ENCODE data around the gene DGCR2. TPM values are rescaled to one million over a fixed set of nuclear protein-coding genes. Genes with fewer than 3 reads are reported as not detected.
"Not testable (repeated sequence)": the region's sequence is repeated elsewhere in the genome, so short reads cannot be mapped to it uniquely, and the experiment has no call there.

Gene DGCR2
- total and polyA plus RNA-seq, 2 of the 8 experiments (the other 6 are each of a cell fraction or from before 2014, with no cell fraction given), result 42.3 to 62.2 TPM

GRCh38 chr22:19034031-19034723 lies 88.0 kb downstream of the DGCR2 start:
- H3K4me1 ChIP-seq (replicated peaks in 1 of 4; ENCODE audit: control insufficient read depth in 3 of 4, insufficient read depth in 4 of 4, low read length in 3 of 4); H2BK20ac ChIP-seq (ENCODE audit: low read length); H2BK12ac ChIP-seq (ENCODE audit: low read depth, low read length); H3K9me3 ChIP-seq (ENCODE audit: insufficient read depth in 2 of 2, low read depth in 1 of 2, low read length in 1 of 2); H3K27ac ChIP-seq (ENCODE audit: low read depth, low read length); H3K79me1 ChIP-seq (ENCODE audit: low read depth, low read length); H2BK120ac ChIP-seq (replicated peaks; ENCODE audit: low read depth, low read length); H2AK5ac ChIP-seq (ENCODE audit: low read depth, low read length); POLR2A ChIA-PET (ENCODE audit: partially characterized antibody); H3K79me2 ChIP-seq (ENCODE audit: control insufficient read depth in 1 of 2, insufficient read depth in 2 of 2, low read length in 2 of 2); H3K23me2 ChIP-seq (ENCODE audit: low read depth, low read length); H3K4ac ChIP-seq (replicated peaks; ENCODE audit: insufficient read length, low read depth, low read length); H3K56ac ChIP-seq (replicated peaks; ENCODE audit: insufficient read length, low read depth, low read length); H3K14ac ChIP-seq (ENCODE audit: insufficient read length); H2AFZ ChIP-seq (ENCODE audit: low read length); H3K4me2 ChIP-seq (ENCODE audit: insufficient read depth in 1 of 2, low read depth in 2 of 2, low read length in 2 of 2); H2BK15ac ChIP-seq (ENCODE audit: low read length); H3K4me3 ChIP-seq (ENCODE audit: extremely low read depth in 1 of 4, insufficient read depth in 2 of 4, low read depth in 3 of 4, low read length in 4 of 4); FAIRE-seq; H4K91ac ChIP-seq (replicated peaks; ENCODE audit: insufficient read length, low read length); H2BK5ac ChIP-seq (ENCODE audit: low read depth, low read length); H4K5ac ChIP-seq (ENCODE audit: insufficient read length, low read depth, low read length); H3K23ac ChIP-seq (ENCODE audit: insufficient read length); H3K36me3 ChIP-seq (ENCODE audit: control insufficient read depth in 2 of 4, insufficient read depth in 4 of 4, low read length in 3 of 4); H3K18ac ChIP-seq (ENCODE audit: extremely low read depth, low read length); H4K8ac ChIP-seq (ENCODE audit: extremely low read depth, insufficient read depth, low read length); H3K9ac ChIP-seq (replicated peaks in 1 of 4; ENCODE audit: extremely low read depth in 1 of 4, low read depth in 3 of 4, low read length in 3 of 4): not testable (repeated sequence)
- Histone ChIP-seq H3K27me3 (replicated peaks in 1 of 4; ENCODE audit: control insufficient read depth in 3 of 4, extremely low read depth in 1 of 4, insufficient read depth in 3 of 4, low read length in 3 of 4) (peaks cover 8 to 18% (median 12%) of the 10 kb centered on the region in 4 experiments; a peak in 6 of 7 replicates), H4K20me1 (replicated peaks in 1 of 2; ENCODE audit: control insufficient read depth in 1 of 2, insufficient read depth in 2 of 2, low read length in 2 of 2) (peaks cover 0 to 22% of the 10 kb centered on the region in 2 experiments)
- WGBS, 2 experiments (ENCODE audit: extremely low coverage in 1 of 2, insufficient coverage in 1 of 2, insufficient read length in 1 of 2, insufficient replicate concordance in 2 of 2, low coverage in 1 of 2, low lambda C conversion rate in 2 of 2, missing lambda C conversion rate in 1 of 2), result 90% methylated on average over 5 of the region's 6 CpGs; no CpG with 5 or more reads in 1 of the 2 experiments
- peak in 1 of 2 experiments; percentile 38 for DNase-seq (ENCODE audit: low read depth in 1 of 2, low spot score in 2 of 2)
- CTCF ChIA-PET (ENCODE audit: partially characterized antibody), result interaction anchor here (1.2 kb wide), 1 partner anchor 83 kb away, joined by 3 read pairs; no protein-coding TSS in a partner anchor

DNA sequence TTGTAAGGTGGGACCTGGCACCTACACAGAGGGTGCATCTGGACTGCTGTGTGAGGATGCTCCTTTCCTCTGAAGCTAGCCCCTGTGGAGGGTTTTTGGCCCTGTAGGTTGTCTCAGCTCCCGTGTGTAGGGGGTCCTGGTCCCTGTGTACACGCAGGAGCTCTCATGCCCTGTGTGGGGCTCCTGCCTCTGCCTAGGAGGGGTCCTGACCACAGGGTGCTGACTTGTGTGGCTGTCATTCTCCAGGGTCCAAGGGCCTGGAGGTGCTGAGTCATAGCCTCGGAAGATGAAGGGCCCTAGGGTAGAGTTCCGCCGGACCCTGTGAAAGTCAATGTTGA lies 88.7 kb downstream of the DGCR2 start:
- H3K79me1 ChIP-seq (ENCODE audit: low read depth, low read length); H3K23ac ChIP-seq (ENCODE audit: insufficient read length); H2BK5ac ChIP-seq (ENCODE audit: low read depth, low read length); H3K36me3 ChIP-seq (ENCODE audit: control insufficient read depth in 2 of 4, insufficient read depth in 4 of 4, low read length in 3 of 4); H3K14ac ChIP-seq (ENCODE audit: insufficient read length); H4K91ac ChIP-seq (replicated peaks; ENCODE audit: insufficient read length, low read length); H4K5ac ChIP-seq (ENCODE audit: insufficient read length, low read depth, low read length); H2BK20ac ChIP-seq (ENCODE audit: low read length); H3K4ac ChIP-seq (replicated peaks; ENCODE audit: insufficient read length, low read depth, low read length); POLR2A ChIA-PET (ENCODE audit: partially characterized antibody); H3K9me3 ChIP-seq (ENCODE audit: insufficient read depth in 2 of 2, low read depth in 1 of 2, low read length in 1 of 2); H3K56ac ChIP-seq (replicated peaks; ENCODE audit: insufficient read length, low read depth, low read length); H3K27ac ChIP-seq (ENCODE audit: low read depth, low read length); H3K9ac ChIP-seq (replicated peaks in 1 of 4; ENCODE audit: extremely low read depth in 1 of 4, low read depth in 3 of 4, low read length in 3 of 4); H3K4me2 ChIP-seq (ENCODE audit: insufficient read depth in 1 of 2, low read depth in 2 of 2, low read length in 2 of 2); FAIRE-seq; H3K79me2 ChIP-seq (ENCODE audit: control insufficient read depth in 1 of 2, insufficient read depth in 2 of 2, low read length in 2 of 2); H2AK5ac ChIP-seq (ENCODE audit: low read depth, low read length); H2BK15ac ChIP-seq (ENCODE audit: low read length); H2BK120ac ChIP-seq (replicated peaks; ENCODE audit: low read depth, low read length); H2AFZ ChIP-seq (ENCODE audit: low read length); H4K8ac ChIP-seq (ENCODE audit: extremely low read depth, insufficient read depth, low read length); H3K4me1 ChIP-seq (replicated peaks in 1 of 4; ENCODE audit: control insufficient read depth in 3 of 4, insufficient read depth in 4 of 4, low read length in 3 of 4); H3K18ac ChIP-seq (ENCODE audit: extremely low read depth, low read length); H3K23me2 ChIP-seq (ENCODE audit: low read depth, low read length); H2BK12ac ChIP-seq (ENCODE audit: low read depth, low read length); H3K4me3 ChIP-seq (ENCODE audit: extremely low read depth in 1 of 4, insufficient read depth in 2 of 4, low read depth in 3 of 4, low read length in 4 of 4): not testable (repeated sequence)
- CTCF ChIA-PET (ENCODE audit: partially characterized antibody), result interaction anchor here (1.2 kb wide), 1 partner anchor 83 kb away, joined by 3 read pairs; no protein-coding TSS in a partner anchor
- Histone ChIP-seq H4K20me1 (replicated peaks in 1 of 2; ENCODE audit: control insufficient read depth in 1 of 2, insufficient read depth in 2 of 2, low read length in 2 of 2) (peaks cover 0 to 19% of the 10 kb centered on the region in 2 experiments), H3K27me3 (replicated peaks in 1 of 4; ENCODE audit: control insufficient read depth in 3 of 4, extremely low read depth in 1 of 4, insufficient read depth in 3 of 4, low read length in 3 of 4) (peaks cover 10 to 25% (median 18%) of the 10 kb centered on the region in 4 experiments; a peak in 6 of 7 replicates)
- DNase-seq (ENCODE audit: low read depth in 1 of 2, low spot score in 2 of 2), result peak in 1 of 2 experiments; percentile 43
- WGBS, 2 experiments (ENCODE audit: extremely low coverage in 1 of 2, insufficient coverage in 1 of 2, insufficient read length in 1 of 2, insufficient replicate concordance in 2 of 2, low coverage in 1 of 2, low lambda C conversion rate in 2 of 2, missing lambda C conversion rate in 1 of 2), result 98% methylated on average over 5 of the region's 5 CpGs; no CpG with 5 or more reads in 1 of the 2 experiments

All from H1 (cell line).